ENCODE data around the gene ID1.
A peak's percentile ranks its signal among the peaks of the same experiment; 100 is the strongest.
"Not testable (repeated sequence)": the region's sequence is repeated elsewhere in the genome, so short reads cannot be mapped to it uniquely, and the experiment has no call there.

The ID1 gene

DNA sequence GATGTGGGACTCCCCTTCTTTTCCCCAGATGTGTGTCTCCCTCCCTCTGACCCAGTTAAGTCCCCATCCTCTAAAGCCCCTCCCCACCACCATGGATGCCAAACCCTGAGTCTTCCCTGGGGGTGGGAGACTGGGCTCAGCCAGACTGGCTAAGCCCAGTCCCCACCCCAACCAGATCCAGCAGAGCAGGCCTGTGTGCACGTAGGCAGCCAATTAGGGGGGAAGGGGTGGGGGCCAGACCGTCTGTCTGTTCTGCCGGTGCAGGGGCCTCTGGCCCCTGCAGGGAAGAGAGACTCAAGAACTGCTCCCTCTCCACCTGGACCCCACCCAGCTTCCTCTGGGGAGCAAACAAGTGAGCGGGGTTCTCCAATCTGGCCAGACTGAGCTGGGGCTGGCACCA lies 33.2 kb downstream of the ID1 start:
- DNase-seq (ENCODE audit: low spot score): peak; percentile 73

DNA sequence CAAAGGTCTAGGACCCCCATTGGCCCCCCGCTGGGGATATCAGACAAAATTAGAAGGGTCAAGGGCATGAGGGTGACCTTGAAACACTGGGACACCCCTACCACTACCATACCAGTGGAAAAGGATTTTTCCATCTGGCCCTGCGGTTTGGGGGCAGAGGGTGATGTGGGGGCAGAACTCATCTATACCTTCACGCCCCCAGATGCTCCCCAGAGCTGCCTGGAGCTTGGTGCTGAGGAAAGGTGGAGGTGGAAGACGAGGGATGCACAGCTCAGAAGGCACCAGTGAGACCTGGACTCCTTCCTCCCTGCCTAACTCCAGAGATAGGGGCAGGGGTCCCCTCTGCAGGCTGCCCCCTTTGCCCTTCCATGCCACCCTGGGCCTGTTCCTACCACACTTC lies 33.7 kb downstream of the ID1 start:
- no peak for DNase-seq (ENCODE audit: low spot score)

DNA sequence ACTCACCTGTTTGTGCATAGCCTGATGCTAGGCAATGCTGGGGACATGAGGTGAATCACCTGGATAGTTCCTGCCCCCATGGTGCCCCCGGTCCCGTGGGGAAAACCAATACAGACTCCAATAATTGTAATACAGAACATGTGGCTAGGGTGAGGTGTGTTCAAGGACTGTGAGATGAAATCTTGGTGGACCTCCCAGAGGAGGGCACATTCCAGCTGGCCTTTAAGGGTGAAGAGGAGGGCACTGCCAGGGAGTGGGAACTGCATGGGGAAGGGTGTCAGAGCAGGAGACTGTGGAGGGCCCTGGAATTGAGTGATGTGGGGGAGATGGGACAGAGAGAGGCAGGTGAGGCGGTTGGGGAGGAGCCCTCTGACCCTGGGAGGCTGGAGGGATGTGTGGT lies 35.2 kb downstream of the ID1 start:
- no peak for DNase-seq (ENCODE audit: low spot score)

DNA sequence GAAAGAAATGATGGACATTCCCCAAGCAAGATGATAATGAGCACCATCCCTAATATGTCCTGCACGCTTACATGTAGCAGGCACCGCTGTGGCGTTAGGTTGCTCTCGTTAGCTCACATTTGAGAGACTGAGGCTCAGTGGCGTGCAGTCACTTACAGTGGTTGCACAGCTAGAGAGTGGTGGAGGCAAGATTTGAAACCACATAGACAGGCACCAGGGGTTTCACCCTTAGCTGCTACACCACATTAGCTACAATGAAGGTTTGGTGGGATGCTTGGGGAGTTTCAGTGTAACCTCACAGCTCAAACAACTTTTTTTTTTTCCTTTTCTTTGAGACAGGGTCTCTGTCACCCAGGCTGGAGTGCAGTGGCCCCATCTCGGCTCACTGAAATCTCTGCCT lies 36.3 kb downstream of the ID1 start:
- no peak for DNase-seq (ENCODE audit: low spot score)

DNA sequence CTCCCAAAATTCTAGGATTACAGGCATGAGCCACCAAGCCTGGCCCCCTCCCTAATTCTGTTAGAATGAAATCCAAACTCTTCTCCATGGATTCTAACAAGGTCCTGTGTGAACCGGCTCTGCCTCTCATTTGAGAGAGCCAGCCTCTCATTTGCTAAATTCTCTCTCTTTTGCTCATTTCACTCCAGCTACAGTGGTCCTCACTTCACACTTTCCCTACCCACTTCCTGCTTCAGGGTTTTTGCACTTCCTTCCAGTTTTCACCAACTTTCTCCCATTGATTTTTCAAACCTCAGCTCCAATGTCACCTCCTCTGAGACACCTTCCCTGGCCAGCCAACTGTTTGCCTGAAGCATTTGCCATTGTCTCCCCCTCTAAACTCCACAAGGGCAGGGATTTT lies 37.7 kb downstream of the ID1 start:
- DNase-seq (ENCODE audit: low spot score): no peak

DNA sequence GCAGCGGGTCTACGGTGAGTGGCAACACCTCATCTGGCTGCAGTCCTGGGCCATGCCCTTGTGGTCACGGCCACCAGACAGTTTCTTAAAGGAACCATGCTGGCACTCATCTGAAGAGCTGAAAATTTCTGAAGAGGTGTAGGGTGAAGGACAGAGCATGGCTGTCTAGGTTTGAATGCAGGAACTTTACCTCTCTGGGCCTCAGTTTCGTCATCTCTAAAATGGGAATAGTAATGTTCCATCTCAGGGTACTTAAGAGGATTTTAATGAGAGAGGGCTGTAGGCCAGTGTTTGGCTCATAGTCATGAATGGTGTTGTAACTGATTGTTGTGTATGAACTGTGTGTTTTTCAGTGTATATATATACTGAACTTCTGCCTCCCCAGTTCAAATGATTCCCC lies 38.4 kb downstream of the ID1 start:
- no peak for DNase-seq (ENCODE audit: low spot score)

DNA sequence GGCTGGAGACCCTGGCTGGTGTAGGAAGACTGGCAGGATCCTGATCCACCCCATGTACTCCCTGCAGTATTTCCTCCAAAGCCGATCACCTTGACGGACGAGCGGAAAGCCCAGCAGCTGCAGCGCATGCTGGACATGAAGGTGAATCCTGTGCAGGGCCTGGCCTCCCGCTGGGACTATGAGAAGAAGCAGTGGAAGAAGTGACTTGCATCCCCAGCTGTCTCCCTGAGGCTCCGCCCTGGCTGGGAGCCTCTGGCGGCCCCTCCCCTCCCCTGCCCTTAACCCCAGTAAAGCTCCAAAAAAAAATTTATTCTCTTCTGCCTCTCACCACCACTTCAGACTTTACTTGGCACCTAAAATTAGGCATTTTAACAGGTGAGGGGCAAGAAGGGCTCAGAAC lies 39.6 kb downstream of the ID1 start:
- DNase-seq (ENCODE audit: low spot score): peak; percentile 71

DNA sequence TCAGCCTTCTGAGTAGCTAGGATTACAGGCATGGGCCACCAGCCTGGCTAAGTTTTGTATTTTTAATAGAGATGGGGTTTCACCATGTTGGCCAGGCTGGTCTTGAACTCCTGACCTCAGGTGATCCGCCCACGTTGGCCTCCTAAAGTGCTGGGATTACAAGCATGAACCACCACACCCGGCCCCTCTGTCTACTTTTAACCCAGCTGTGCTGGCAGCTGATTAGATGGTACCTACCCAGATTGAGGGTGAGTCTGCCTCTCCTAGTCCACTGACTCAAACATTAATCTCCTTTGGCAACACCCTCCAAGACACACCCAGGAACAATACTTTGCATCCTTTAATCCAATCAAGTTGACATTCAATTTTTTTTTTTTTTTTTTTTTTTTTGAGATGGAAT lies 43.0 kb downstream of the ID1 start:
- DNase-seq (ENCODE audit: low spot score): not testable (repeated sequence)

DNA sequence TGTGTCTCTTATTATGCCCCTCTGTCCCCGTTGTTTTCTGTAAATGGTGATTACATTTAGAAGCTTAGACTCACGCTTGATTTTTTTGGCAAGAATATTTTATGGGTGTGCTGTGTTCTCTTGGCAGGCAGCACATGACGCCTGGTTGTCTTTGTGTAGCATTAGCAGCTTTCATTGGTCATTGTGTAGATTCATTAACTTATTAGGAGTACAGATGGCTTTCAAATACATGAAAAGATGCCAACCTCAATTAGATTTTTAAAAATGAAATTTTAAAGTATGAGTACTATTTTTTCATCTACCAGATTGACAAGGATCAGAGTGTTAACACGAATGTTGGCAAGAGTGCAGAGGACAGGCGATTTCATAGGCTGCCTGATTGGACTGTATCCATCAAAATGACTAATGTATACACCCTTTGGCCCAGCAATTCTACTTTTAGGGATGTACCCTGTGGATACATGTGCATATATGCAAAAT lies 47.9 kb downstream of the ID1 start:
- DNase-seq (ENCODE audit: low spot score): peak; percentile 59

DNA sequence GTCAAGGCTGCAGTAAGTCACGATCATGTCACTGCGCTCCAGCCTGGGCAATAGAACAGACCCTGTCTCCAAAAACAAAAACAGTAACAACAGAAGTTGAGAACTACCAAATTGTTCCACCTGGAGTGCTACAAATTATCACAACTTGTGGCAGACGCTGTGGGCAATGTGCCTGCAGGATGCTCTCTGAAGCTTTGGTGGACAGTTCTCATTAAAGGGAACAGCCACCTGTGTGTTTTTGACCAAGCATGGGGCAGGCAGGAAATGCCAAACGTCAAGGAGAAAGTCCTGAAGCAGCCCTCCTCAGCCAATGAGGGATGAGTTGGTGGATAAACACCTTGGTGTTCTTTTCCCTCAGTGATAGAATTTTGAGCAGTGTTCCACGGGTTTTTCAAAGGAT lies 48.5 kb downstream of the ID1 start:
- no peak for DNase-seq (ENCODE audit: low spot score)

DNA sequence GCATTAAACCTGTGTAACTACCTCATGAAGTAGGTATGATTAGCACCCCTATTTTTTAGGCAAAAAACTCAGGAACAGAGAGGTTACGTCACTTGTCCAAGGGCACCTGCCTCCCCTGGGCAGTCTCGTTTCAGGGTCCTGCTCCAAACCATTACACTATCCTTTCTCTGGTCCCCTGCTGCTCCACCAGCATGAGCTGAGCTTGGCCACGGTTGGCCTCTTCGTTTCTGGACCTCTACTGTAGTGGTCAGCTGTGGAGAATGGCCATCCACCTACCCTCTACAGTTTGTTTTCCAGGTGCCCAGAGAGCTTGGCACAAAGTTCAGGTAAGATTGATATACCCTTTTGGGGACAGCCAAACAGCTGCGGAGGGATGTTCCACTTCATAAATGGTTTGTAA lies 49.4 kb downstream of the ID1 start:
- no peak for DNase-seq (ENCODE audit: low spot score)
